Coronary artery (tissue), 2 donors: Measurements from ENCODE around the gene CCDC154.

Source experiments
- DNase-seq: peaks from one replicate; pipeline ENCODE4 v3.0.0-alpha.2; 2017; ENCODE audit warnings: low spot score
- H3K27ac ChIP-seq, 2 donors: fragments of 200-600 bp; sonication (generic); one replicate each; pipeline ENCODE4 v1.5.1; 2016 to 2019
- H3K4me3 ChIP-seq: fragments of 200-600 bp; sonication (generic); 2 replicates; pipeline ENCODE4 v1.5.1; 2016; ENCODE audit warnings: mild to moderate bottlenecking, moderate library complexity
- CTCF ChIP-seq: fragments of 200-600 bp; sonication (generic); IDR thresholded peaks from one replicate; pipeline ENCODE4 v1.5.1; 2019; ENCODE audit warnings: antibody characterized with exemption

CCDC154 gene

DNA sequence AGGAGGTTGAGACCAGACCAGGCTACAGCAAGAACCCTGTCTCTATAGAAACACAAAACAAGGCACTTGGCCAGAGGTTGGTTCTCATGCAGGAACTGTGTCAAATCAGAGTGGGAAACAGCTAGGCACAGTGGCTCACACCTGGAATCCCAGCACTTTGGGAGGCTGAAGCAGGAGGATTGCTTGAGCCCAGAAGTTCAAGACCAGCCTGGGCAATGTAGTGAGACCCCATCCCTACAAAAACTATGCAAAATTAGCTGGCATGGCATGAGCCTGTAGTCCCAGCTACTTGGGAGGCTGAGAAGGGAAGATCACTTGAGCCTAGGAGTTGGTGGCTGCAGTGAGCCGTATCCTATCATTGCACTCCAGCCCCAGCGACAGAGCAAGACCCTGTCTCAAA, 31.5 kb downstream of the CCDC154 start:
- DNase-seq: no peak
- H3K4me3 ChIP-seq: no peak overlapping the region
- no peak overlapping the region for H3K27ac ChIP-seq
- no peak for TF ChIP-seq CTCF

- TF ChIP-seq CTCF: no peak
- peak overlapping the region; percentile 62 to 75 for H3K27ac ChIP-seq
- H3K4me3 ChIP-seq: peak overlapping the region; percentile 71
- DNase-seq: peak; percentile 94
Observed at GRCh38 chr16:1408171-1408837, 36.1 kb downstream of the CCDC154 start.

GRCh38 chr16:1407753-1408152, 36.6 kb downstream of the CCDC154 start:
- Histone ChIP-seq H3K27ac (peak overlapping the region; percentile 62 to 75), H3K4me3 (peak overlapping the region; percentile 71)
- no peak for TF ChIP-seq CTCF
- no peak for DNase-seq

DNA sequence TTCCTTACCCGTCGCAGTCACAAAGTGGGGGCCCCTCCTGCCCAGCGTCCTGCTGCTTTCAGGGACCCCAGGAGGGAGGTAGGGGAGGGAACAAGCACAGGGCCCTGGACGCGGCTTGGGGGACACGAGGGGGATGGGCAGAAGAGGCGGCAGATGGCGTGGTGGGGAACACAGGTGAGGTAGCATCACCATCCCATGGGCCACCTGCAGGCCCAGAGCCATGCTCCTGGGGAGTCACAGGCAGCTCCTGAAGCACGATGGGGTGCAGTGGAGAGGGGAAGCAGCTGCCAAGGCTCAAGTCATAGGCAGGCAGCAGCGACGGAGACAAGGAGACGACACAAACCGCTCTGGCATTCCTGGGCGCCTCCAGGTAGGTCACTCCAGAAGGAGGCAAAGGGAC, 40.6 kb downstream of the CCDC154 start:
- Histone ChIP-seq H3K27ac (no peak overlapping the region), H3K4me3 (no peak overlapping the region)
- no peak for TF ChIP-seq CTCF
- DNase-seq: no peak

DNA sequence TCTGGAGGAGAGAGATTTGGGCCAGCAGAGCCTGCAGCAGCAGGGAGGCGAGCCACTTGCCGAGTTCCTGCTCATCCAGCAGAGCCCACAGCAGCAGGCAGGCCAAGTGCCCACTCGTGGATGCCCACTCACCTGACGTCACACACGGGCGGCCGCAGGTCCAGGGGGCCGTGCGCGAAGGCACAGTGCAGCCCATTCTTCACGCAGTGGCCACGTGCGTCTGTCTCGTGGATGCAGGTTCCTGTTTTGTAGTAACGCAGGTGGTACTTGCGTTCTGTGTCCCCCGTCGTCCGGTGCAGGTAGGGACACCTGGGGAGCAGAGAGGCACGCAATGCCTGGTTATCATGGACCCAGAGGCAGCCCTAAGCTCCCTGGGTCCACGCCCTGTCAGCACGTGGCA, 41.3 kb downstream of the CCDC154 start:
- Histone ChIP-seq H3K4me3 (no peak overlapping the region), H3K27ac (no peak overlapping the region)
- no peak for TF ChIP-seq CTCF
- no peak for DNase-seq

GRCh38 chr16:1401758-1402154, 42.6 kb downstream of the CCDC154 start:
- no peak for TF ChIP-seq CTCF
- Histone ChIP-seq H3K4me3 (no peak overlapping the region), H3K27ac (no peak overlapping the region)
- DNase-seq: no peak

DNA sequence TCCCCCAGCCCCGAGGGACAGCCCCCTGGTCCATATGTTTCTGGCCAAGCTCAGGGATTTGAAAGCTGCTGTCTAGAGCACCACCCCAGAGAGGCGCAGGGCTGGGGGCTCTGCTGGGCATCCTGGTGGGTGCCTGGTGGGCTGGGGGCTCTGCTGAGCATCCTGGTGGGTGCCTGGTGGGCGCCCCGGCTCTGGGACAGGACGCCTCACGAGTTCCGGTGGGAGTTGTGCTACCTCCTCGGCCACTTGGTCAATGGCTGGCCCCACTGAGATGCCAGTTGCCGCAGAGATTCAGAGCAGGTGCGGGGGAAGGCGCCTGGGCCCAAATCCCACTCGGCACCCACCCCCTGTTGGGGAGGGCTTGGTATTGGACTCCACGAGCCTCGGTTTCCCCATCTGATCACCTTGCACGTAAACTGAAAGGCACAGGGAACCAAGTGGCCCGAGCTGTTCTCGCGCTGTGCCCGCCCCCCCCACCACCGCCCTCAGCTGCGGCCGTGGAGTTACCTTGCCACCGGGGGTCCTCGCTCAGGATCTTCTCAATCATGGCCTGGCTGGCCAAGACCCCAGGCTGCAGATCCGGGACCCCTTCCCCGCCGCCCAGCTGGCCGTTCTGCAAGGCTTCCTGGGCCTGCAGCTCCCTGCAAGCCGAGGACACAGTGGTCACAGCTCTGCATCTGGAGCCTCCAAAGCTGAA, 43.1 kb downstream of the CCDC154 start:
- TF ChIP-seq CTCF: no peak
- no peak for DNase-seq
- Histone ChIP-seq H3K27ac (no peak overlapping the region), H3K4me3 (no peak overlapping the region)
